NK-92 (cell line): ENCODE data around the gene TMEM233.

ENCODE experiments used
- DNase-seq: peaks from one replicate; lab custom pipeline; 2025; ENCODE audit not compliant: unreplicated experiment; lab: John Stamatoyannopoulos, UW

TMEM233 gene

GRCh38 chr12:119593578-119594398 is at the start of gene TMEM233:
TMEM233 (plus strand) TSS chr12:119593774; CDS start chr12:119593849, 75 bp downstream.
- DNase-seq: no peak

DNA sequence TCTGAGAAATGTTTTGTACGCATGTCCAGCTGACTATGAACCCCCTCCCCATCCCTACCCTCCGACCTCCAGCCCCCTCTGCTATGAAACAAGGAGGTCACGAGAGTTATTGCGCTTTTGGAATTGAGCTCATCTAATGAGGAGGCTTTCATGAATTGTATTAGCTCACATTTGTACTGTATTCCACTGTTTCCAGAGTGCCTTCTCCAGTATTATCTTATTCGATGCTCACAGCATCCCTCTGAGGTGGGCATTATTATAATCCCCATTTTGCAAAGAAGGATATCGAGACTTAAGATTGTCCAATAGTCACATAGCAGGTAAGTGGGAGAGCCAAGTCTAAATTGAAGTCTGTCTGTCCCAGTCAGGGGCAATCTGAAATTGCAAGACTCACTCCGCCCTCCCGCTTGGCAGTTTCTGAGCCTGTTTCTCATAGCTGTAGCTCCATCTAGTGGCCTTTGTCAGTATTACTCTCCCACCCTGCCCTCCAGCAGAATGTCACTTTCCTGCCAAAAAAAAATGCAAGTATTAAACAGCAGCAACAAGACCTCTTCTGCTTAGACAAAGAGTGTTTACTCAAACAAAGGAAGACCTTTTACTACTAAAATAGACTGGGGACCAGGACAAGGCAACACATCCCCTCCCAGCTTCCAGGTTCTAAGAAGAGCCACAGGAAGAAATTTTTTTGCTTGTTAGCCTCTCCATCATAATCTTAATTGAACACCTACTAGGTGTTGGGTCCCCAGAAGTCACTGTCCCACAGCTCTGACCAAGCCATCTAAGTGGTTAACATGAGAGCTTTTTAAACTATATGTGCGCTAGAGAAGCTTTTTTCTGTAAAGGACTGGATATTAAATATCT is 48.6 kb upstream of the TMEM233 start:
- DNase-seq: no peak

- no peak for DNase-seq
Measured at GRCh38 chr12:119546340-119546739, 47.2 kb upstream of the TMEM233 start.

GRCh38 chr12:119547001-119547400 is 46.6 kb upstream of the TMEM233 start:
- no peak for DNase-seq

DNA sequence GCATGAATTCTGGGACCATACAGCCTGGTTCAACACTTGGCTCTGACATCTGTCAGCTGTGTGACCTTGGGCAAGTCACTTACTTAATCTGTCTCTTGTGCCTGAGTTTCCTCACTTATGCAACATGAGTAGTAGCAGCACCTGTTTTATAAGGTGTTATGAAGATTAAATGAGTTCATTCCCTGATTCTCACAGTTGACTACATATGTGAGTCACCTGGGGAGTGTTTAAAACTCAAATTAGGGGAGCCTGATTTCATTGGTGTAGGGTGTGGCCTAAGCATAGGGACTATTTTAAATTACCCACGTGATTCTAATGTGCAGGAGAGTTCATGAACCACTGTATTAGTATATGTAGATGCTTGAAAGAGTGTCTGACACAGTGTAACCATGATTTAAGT is 36.7 kb upstream of the TMEM233 start:
- no peak for DNase-seq

- no peak for DNase-seq
Measured at GRCh38 chr12:119565404-119565803, 28.2 kb upstream of the TMEM233 start.

GRCh38 chr12:119570771-119571170 is 22.8 kb upstream of the TMEM233 start:
- no peak for DNase-seq

GRCh38 chr12:119573086-119573485 is 20.5 kb upstream of the TMEM233 start:
- DNase-seq: no peak

- no peak for DNase-seq
Measured at GRCh38 chr12:119574255-119574654, 19.3 kb upstream of the TMEM233 start.

GRCh38 chr12:119576118-119576810 is 17.3 kb upstream of the TMEM233 start:
- DNase-seq: no peak

- DNase-seq: no peak
Measured at GRCh38 chr12:119576915-119577314, 16.7 kb upstream of the TMEM233 start.

GRCh38 chr12:119578112-119578511 is 15.5 kb upstream of the TMEM233 start:
- DNase-seq: no peak

DNA sequence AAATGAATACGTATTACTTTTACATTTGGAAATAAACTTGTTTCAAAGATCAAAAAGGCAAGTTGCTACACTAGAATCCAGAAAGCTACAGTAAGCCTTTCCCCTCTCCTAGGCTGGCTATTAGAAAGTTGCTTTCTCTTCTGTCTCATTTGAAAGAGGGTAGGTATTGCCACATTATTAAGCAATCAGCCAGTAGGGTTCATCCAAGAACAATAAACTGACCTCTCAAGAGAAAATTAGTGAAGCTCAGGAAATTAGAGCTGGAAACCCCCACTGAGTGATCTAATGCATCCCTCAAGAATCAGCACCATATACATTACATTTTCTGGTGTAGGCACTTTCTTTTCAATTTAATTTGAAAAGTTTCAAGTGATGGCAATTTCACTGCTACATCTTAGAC is 4.5 kb upstream of the TMEM233 start:
- no peak for DNase-seq

DNA sequence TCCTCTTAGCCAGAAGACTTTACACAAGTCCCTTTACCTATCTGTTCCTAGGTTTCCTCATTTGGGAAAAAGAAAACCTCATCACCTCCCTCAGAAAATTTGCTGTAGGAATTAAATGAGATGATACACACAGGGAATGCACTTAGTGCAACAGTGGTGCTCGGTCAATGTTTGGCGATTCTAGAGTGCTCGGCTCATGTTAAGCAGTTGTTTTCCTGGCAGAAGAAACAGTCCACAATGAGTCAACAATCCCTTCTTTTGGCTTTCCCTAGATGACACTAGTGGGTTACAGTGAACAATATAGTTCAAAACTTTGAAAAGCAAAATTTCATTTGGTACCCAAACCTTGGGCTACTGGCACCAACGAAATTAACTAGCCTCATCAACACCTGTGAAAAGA is 3.9 kb upstream of the TMEM233 start:
- no peak for DNase-seq

GRCh38 chr12:119592232-119592631 is 1.3 kb upstream of the TMEM233 start:
- no peak for DNase-seq

DNA sequence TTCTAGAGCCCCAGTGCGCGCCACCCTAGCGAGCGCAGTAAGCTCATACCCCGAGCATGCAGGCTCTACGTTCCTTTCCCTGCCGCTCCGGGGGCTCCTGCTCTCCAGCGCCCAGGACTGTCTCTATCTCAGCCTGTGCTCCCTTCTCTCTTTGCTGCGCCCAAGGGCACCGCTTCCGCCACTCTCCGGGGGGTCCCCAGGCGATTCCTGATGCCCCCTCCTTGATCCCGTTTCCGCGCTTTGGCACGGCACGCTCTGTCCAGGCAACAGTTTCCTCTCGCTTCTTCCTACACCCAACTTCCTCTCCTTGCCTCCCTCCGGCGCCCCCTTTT is 791 bp downstream of the TMEM233 start:
- no peak for DNase-seq

DNA sequence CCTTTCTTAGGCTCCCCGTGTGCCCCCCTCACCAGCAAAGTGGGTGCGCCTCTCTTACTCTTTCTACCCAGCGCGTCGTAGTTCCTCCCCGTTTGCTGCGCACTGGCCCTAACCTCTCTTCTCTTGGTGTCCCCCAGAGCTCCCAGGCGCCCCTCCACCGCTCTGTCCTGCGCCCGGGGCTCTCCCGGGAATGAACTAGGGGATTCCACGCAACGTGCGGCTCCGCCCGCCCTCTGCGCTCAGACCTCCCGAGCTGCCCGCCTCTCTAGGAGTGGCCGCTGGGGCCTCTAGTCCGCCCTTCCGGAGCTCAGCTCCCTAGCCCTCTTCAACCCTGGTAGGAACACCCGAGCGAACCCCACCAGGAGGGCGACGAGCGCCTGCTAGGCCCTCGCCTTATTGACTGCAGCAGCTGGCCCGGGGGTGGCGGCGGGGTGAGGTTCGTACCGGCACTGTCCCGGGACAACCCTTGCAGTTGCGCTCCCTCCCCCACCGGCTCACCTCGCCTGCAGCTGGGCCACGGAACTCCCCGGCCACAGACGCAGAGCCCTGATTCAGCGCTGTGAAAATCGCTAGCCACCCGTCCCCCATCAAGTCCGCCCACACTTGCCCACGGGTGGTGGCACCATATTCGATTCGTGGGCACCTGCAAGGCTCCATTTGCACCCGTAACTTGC is 1.3 kb downstream of the TMEM233 start:
- DNase-seq: no peak

- no peak for DNase-seq
Measured at GRCh38 chr12:119598159-119598558, 4.6 kb downstream of the TMEM233 start.

- no peak for DNase-seq
Measured at GRCh38 chr12:119601877-119602733, 8.5 kb downstream of the TMEM233 start.

DNA sequence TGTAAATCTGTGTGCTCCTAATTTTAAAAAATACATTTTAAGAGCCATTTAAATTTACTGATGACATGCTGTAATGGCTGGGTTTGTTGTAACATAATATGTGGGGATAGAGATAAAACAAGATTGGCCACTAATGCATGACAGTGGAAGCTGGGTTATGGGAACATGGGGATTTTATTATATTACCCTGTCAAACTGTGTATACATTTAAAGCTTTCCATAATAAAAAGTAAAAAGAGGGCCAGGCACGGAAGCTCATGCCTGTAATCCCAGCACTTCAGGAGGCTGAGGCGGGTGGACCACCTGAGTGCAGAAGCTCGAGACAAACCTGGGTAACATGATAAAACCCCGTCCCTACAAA is 9.1 kb downstream of the TMEM233 start:
- DNase-seq: no peak
